Prostate gland (tissue), 2 donors: ENCODE results near the gene OR4D11. TPM values are rescaled to one million over a fixed set of nuclear protein-coding genes. Genes with fewer than 3 reads are reported as not detected.
"Not testable (repeated sequence)": the region's sequence is repeated elsewhere in the genome, so short reads cannot be mapped to it uniquely, and the experiment has no call there.

Experiments
- DNase-seq: peaks from one replicate; pipeline ENCODE4 v3.0.0-alpha.2; 2019; ENCODE audit warnings: low spot score
- H3K27ac ChIP-seq, 2 donors: fragments of 200-600 bp; sonication (generic); 2 replicates each; pipeline ENCODE4 v1.5.1; 2017 to 2019
- H3K27me3 ChIP-seq: fragments of 200-600 bp; sonication (generic); replicated peaks from 2 replicates; pipeline ENCODE4 v1.5.1; 2019; ENCODE audit not compliant: insufficient read depth
- H3K36me3 ChIP-seq, 2 donors: fragments of 200-600 bp; sonication (generic); 1 replicate in 1 of 2; 2 replicates in 1 of 2; pipeline versions ENCODE4 v1.5.1 to v1.8.1; 2017 to 2019
- H3K4me1 ChIP-seq: fragments of 200-600 bp; sonication (generic); replicated peaks from 2 replicates; pipeline ENCODE4 v1.5.1; 2019
- H3K4me3 ChIP-seq, 2 donors: fragments of 200-600 bp; sonication (generic); 2 replicates each; pipeline ENCODE4 v1.5.1; 2017 to 2019
- H3K9me3 ChIP-seq: fragments of 200-600 bp; sonication (generic); 2 replicates; pipeline ENCODE4 v1.5.1; 2017
- POLR2A ChIP-seq: fragments of 450-650 bp; IDR thresholded peaks from one replicate; pipeline ENCODE4 v1.6.1; 2016; ENCODE audit warnings: antibody characterized with exemption, mild to moderate bottlenecking
- POLR2AphosphoS5 ChIP-seq: sonication (generic); formaldehyde crosslinking; IDR thresholded peaks from one replicate; pipeline ENCODE4 v1.6.1; 2017; ENCODE audit warnings: antibody characterized with exemption
- WGBS: methylation state at CpG from one replicate; pipeline ENCODE4 v1.1.5; 2018; 5-methylcytosine and 5-hydroxymethylcytosine counted together
- intact Hi-C: fragments of 100-400 bp; cut with DNase I; formaldehyde crosslinking; loops from one replicate; pipeline ENCODE4 v1.14.2; 2022
- total RNA-seq, 2 donors: library from RNA; depleted of rRNA; stranded (reverse); fragments of >200 nt; gene quantifications; one replicate each; pipeline ENCODE4 v1.1.0, GENCODE V29; 2016
- TF ChIP-seq, protein P1 (sequence below), 4 experiments: fragments of 200-600 bp in 2 of 4; fragments of 450-650 bp in 2 of 4; sonication (generic) in 2 of 4; IDR thresholded peaks; 1 replicate in 3 of 4; 2 replicates in 1 of 4; pipeline ENCODE4 v1.5.1; 2016 to 2019; ENCODE audit warnings: antibody characterized with exemption in 4 of 4, mild to moderate bottlenecking in 2 of 4, moderate library complexity in 2 of 4

Gene OR4D11
- total RNA-seq, 2 donors from 2014 or later: not detected

DNA sequence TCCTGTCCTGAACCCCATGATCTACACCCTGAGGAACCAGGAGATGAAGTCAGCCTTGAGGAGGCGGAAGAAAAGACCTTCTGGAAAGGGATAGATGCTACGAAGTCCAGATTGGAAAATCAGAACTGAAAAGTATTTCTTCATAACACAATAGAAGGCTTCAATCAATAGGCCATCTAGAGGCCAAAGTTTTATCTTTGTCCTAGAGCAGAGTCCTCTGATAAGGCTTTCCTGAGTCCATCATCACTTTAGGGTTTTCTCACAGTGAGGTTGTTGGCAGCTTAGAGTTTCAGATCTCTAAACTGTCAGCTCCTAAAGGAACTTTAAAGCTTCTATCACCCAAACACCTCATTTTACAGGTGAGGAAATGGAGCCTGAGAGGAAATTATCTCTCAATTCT is 29.2 kb downstream of the OR4D11 start:
- no peak for DNase-seq
- Histone ChIP-seq H3K27me3 (no peaks in the 10 kb centered on the region), H3K27ac (no peak overlapping the region), H3K9me3 (no peaks in the 10 kb centered on the region), H3K4me1 (no peaks in the 10 kb centered on the region), H3K36me3 (no peaks in the 10 kb centered on the region), H3K4me3 (no peak overlapping the region)
- intact Hi-C loops: no loop called here
- 98% methylated on average over 2 of the region's 2 CpGs for WGBS
- TF ChIP-seq, protein P1, sequence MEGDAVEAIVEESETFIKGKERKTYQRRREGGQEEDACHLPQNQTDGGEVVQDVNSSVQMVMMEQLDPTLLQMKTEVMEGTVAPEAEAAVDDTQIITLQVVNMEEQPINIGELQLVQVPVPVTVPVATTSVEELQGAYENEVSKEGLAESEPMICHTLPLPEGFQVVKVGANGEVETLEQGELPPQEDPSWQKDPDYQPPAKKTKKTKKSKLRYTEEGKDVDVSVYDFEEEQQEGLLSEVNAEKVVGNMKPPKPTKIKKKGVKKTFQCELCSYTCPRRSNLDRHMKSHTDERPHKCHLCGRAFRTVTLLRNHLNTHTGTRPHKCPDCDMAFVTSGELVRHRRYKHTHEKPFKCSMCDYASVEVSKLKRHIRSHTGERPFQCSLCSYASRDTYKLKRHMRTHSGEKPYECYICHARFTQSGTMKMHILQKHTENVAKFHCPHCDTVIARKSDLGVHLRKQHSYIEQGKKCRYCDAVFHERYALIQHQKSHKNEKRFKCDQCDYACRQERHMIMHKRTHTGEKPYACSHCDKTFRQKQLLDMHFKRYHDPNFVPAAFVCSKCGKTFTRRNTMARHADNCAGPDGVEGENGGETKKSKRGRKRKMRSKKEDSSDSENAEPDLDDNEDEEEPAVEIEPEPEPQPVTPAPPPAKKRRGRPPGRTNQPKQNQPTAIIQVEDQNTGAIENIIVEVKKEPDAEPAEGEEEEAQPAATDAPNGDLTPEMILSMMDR (IDR thresholded peaks at IDR 0.05): no peak
- no peak for TF ChIP-seq POLR2A
- TF ChIP-seq POLR2AphosphoS5: no peak

DNA sequence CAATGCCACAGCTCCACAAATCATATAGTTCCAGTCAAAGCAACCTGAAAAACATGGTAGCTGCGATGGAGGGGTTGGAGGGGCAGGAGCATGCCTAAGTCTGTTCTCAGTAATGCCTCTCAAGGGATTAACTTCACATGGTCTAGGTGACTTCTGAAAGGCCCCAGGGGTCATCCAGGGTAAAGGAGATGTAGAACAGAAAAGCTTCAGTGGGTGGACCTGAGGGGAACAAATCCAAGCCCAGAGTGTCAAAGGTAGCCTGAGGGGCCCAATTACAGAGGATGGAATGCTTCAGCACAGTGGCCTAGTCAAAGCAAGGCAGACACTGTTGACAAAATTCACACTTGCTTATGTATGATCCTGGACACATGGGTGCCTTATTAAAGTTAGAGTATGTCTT is 31.3 kb downstream of the OR4D11 start:
- intact Hi-C loops: no loop called here
- Histone ChIP-seq H3K36me3 (no peaks in the 10 kb centered on the region), H3K9me3 (no peaks in the 10 kb centered on the region), H3K4me1 (no peaks in the 10 kb centered on the region), H3K27me3 (no peaks in the 10 kb centered on the region), H3K27ac (no peak overlapping the region), H3K4me3 (no peak overlapping the region)
- TF ChIP-seq POLR2A (no peak), POLR2AphosphoS5 (no peak)
- TF ChIP-seq, protein P1 (IDR thresholded peaks at IDR 0.05): no peak
- DNase-seq: no peak
- WGBS: 76% methylated on average over 1 of the region's 1 CpG

DNA sequence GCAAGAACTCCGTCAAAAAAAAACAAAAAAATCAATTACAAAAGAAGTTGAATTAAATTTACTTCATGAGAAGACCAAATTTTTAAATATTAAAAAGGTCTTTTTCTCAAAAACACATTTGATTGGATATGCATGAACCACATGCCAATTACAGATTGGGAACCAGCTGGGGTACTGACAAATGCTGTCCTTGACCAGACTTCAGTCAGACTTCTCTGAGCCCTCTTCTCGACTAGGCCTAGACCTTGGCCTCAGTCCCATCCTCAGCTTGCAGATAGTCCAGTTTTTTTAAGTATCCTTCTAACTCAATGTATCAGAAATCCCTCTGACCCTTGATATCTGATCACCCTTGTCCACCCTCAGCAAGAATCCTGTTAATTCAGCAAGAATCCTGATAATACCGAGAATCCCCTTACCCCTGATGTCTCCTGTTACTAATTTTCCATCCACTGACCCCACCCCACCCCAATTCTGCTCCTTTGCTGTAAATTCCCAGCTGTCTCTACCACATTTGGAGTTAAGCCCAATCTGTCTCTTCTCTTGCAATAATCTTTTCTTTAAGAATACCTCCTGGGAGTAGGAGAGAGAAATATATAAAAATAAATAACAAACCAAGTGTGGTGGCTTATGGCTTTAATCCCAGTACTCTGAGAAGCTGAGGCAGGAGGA is 38.9 kb downstream of the OR4D11 start:
- Histone ChIP-seq H3K4me1 (no peaks in the 10 kb centered on the region), H3K27ac (no peak overlapping the region), H3K4me3 (no peak overlapping the region), H3K27me3 (no peaks in the 10 kb centered on the region), H3K9me3 (no peaks in the 10 kb centered on the region), H3K36me3 (no peaks in the 10 kb centered on the region)
- DNase-seq: no peak
- 79% methylated on average over 3 of the region's 3 CpGs for WGBS
- intact Hi-C loops: no loop called here
- no peak for TF ChIP-seq POLR2AphosphoS5
- no peak for TF ChIP-seq POLR2A
- TF ChIP-seq, protein P1 (IDR thresholded peaks at IDR 0.05): no peak

DNA sequence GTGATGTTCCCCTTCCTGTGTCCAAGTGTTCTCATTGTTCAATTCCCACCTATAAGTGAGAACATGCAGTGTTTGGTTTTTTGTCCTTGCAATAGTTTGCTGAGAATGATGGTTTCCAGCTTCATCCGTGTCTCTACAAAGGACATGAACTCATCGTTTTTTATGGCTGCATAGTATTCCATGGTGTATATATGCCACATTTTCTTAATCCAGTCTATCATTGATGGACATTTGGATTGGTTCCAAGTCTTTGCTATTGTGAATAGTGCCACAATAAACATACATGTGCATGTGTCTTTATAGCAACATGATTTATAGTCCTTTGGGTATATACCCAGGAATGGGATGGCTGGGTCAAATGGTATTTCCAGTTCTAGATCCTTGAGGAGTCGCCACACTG is 40.3 kb downstream of the OR4D11 start:
- H3K4me3 ChIP-seq, H3K4me1 ChIP-seq, H3K36me3 ChIP-seq, DNase-seq, H3K27ac ChIP-seq, H3K27me3 ChIP-seq, intact Hi-C loops, H3K9me3 ChIP-seq: not testable (repeated sequence)
- WGBS: 93% methylated on average over 3 of the region's 3 CpGs

DNA sequence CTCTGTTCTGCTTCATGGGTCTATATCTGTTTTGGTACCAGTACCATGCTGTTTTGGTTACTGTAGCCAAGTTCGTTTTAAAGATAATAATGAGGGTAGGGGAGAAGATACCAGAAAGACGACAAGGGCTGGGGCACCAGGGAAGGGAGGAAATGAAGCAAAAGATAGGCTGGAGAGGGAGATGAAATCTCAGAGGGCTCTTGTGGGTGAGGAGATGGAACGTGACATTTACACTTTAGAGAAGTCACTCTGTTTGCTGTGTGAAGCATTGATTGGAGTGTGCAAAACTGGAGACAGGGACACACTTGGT is 41.4 kb downstream of the OR4D11 start:
- intact Hi-C loops: no loop called here
- Histone ChIP-seq H3K27ac (no peak overlapping the region), H3K27me3 (no peaks in the 10 kb centered on the region), H3K9me3 (no peaks in the 10 kb centered on the region), H3K4me3 (no peak overlapping the region), H3K36me3 (no peaks in the 10 kb centered on the region), H3K4me1 (no peaks in the 10 kb centered on the region)
- TF ChIP-seq, protein P1 (IDR thresholded peaks at IDR 0.05): no peak
- TF ChIP-seq POLR2A (no peak), POLR2AphosphoS5 (no peak)
- DNase-seq: no peak
- 85% methylated on average over 3 of the region's 3 CpGs for WGBS
